Motor neuron (in vitro differentiated cells): ENCODE results near the gene MED17. TPM values are rescaled to one million over a fixed set of nuclear protein-coding genes. Genes with fewer than 3 reads are reported as not detected.

Experiments used
- ATAC-seq, 8 experiments: fragments of 200-7000 bp; cut with Tn5 transposase; replicated peaks in 6 of 8; 2 replicates each; pipeline ENCODE4 v1.8.0; 2021; ENCODE audit warnings: mild to moderate bottlenecking in 8 of 8, moderate library complexity in 8 of 8
- H3K27ac ChIP-seq, 2 donors: fragments of 250-450 bp; sonication (Bioruptor Pico); 2 replicates each; pipeline ENCODE4 v1.9.0; 2021; ENCODE audit warnings: antibody characterized with exemption in 2 of 2, mild to moderate bottlenecking in 2 of 2, moderate library complexity in 1 of 2
- H3K4me1 ChIP-seq, 2 donors: fragments of 250-450 bp; sonication (Bioruptor Pico); replicated peaks in 1 of 2; 2 replicates each; pipeline ENCODE4 v1.6.1; 2021; ENCODE audit warnings: antibody characterized with exemption in 2 of 2, mild to moderate bottlenecking in 2 of 2, moderate library complexity in 1 of 2
- H3K4me3 ChIP-seq, 5 donors: fragments of 250-450 bp; sonication (Bioruptor Pico); 2 replicates each; pipeline ENCODE4 v1.9.0; 2021; ENCODE audit warnings: antibody characterized with exemption in 5 of 5, mild to moderate bottlenecking in 5 of 5, moderate library complexity in 4 of 5
- WGBS, 10 experiments: fragments of 450-650 bp; shearing (Covaris generic); methylation state at CpG; one replicate each; pipeline ENCODE4 v1.0.0; 2022; 5-methylcytosine and 5-hydroxymethylcytosine counted together
- in situ Hi-C, 9 experiments: fragments of 400-800 bp; cut with MboI; loops; one replicate each; pipeline ENCODE4 v1.15.0; 2021; ENCODE audit warnings: low sequenced_read_pairs in 9 of 9, low pct_unique_long_range_greater_than_20kb in 2 of 9; ENCODE audit not compliant: unreplicated experiment in 9 of 9
- total RNA-seq, 8 experiments: library from RNA; unstranded; fragments of 300-600 nt; gene quantifications; 2 replicates each; pipeline versions ENCODE4 v1.2.3 to v1.2.4, GENCODE V29; 2022

Gene MED17
- total RNA-seq, 8 experiments from 2014 or later = 23.2 to 50.6 (median 32.2) TPM

DNA sequence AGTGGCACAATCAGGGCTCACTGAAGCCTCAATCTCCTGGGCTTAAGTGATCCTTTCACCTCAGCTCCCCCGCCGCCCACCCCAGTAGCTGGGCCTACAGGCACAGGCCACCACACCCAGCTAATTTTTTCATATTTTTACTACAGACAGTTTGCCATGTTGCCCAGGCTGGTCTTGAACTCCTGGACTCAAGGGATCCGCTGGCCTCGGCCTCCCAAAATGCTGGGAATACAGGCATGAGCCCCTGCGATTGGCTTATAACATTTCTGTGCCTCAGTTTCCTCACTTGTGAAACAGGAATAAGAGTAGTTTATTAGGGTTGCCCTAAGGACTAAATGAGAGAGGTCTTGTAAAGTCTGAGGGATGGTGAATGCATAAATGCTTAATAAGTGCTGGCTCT, 65.1 kb downstream of the MED17 start:
- H3K27ac ChIP-seq = no peak overlapping the region
- WGBS, 10 experiments = 57 to 100% (median 100%) methylated on average over 1 to 5 of the region's 5 CpGs; no CpG with 5 or more reads in 1 of the 10 experiments
- in situ Hi-C loops = no loop called here
- H3K4me1 ChIP-seq = no peaks in the 10 kb centered on the region
- no peak for ATAC-seq
- H3K4me3 ChIP-seq = no peak overlapping the region

DNA sequence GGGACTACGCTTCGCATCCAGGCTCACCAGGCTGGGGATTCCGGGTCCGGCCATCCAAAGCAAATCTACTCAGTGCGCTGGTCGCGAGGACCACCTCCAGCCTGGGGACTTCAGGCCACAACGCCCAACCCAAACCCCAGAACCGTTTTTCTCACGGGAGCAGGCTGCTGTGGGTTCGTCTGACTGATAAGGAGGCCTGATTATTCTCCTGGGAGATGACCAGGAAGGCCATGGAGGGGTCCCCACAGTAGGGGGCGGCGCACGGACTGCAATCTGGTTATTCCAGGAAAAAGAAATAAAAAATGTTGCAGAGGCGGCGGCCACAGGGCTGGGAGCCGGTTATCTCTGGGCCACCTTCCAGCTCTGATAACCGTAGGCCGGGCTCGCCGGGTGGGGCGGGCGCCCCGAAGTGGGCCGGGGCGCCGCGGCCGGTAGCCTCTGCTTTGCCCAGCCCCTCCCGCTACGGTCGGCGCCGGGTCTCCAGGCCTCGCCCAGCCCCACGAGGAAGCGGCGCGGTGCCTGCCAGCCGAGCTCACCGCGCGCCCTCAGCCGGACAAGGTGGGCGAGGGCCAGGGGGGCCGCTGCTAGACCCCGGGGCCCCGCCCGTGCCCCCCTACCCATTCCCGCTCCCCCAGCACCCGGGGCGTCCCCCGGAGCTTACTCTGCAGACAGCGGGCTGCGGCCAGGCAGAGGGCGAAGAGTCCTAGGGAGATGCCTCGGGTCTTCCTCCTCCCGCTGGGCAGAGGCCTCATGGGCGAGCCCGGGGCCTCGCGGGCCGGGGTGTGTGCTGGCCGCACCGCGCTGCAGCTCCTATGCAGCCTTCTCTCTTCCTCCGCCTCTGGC, 65.9 kb downstream of the MED17 start:
- in situ Hi-C loops = no loop called here
- WGBS, 10 experiments = 27 to 80% (median 66%) methylated on average over 1 to 13 of the region's 67 CpGs; no CpG with 5 or more reads in 3 of the 10 experiments
- Histone ChIP-seq H3K4me3 (peak overlapping the region; percentile 11 to 33 (median 27)), H3K27ac (no peak overlapping the region), H3K4me1 (no peaks in the 10 kb centered on the region)
- ATAC-seq = peak; percentile 78 to 95 (median 87)

DNA sequence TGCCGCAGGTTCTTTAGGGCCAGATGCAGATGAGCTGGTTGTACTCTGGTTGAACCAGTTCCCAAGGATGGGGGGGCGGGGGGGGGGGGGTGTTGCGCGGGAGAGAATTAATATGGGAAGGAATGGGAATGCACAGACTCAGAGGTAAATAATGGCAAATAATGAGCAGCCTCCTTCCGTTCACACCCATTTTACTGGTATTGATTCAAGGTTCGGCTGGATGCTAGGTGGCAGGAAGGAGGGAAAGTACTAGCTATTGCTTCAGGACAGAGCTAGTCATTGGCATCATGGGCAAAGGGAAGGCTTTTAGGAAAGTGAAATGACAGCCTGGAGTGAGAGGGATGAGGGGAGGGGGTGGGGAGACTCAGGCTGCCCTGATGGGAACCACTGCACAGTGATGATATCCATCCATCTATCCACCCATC, 66.5 kb downstream of the MED17 start, which contains the start of gene VSTM5:
VSTM5 (minus strand) TSS at position 25 of the 425 bp plus-strand sequence. CDS start 116 bp downstream, outside the sequence.
- no peak within 1 kb of the TSS for H3K27ac ChIP-seq
- peak in 3 of 8 experiments; percentile 6 to 10 (median 9) for ATAC-seq
- H3K4me3 ChIP-seq = peak within 1 kb of the TSS; percentile 11 to 33 (median 27)
- in situ Hi-C loops = no loop called here
- H3K4me1 ChIP-seq = no peaks in the 10 kb centered on the region
- 85% methylated on average over 2 of the region's 6 CpGs; no CpG with 5 or more reads in 9 of the 10 experiments for WGBS, 10 experiments

DNA sequence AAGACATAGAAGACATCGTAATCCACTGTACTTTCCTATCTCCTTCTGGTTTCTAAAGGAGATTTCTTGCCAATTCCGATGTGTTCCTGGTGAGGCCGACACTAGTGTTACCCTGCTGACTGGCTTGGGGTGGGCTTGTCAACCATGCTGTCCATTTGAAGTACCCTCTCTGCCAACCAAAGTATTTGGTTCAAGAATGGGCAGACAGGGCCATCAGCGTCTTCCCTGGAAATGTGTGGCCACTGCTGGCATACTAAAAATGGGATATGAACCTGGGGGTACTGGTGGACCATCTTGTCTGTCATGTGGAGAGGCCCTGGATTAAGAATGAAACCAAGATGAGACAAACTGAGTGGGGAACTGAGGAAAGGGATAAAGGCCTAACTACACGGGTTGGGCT, 68.2 kb downstream of the MED17 start:
- no peak for ATAC-seq
- Histone ChIP-seq H3K27ac (no peak overlapping the region), H3K4me1 (no peaks in the 10 kb centered on the region), H3K4me3 (no peak overlapping the region)
- WGBS, 10 experiments = 83 to 100% (median 90%) methylated on average over 1 to 5 of the region's 5 CpGs; no CpG with 5 or more reads in 1 of the 10 experiments
- in situ Hi-C loops = no loop called here

- Histone ChIP-seq H3K4me3 (no peak overlapping the region), H3K27ac (no peak overlapping the region), H3K4me1 (no peaks in the 10 kb centered on the region)
- ATAC-seq = peak in 3 of 8 experiments; percentile 52 to 76 (median 73)
- in situ Hi-C loops = no loop called here
- WGBS, 10 experiments = 24 to 90% (median 71%) methylated on average over 1 to 3 of the region's 3 CpGs; no CpG with 5 or more reads in 4 of the 10 experiments
These were observed 73.5 kb downstream of the MED17 start for GRCh38 chr11:93857413-93858120.

- Histone ChIP-seq H3K27ac (no peak overlapping the region), H3K4me1 (no peaks in the 10 kb centered on the region), H3K4me3 (no peak overlapping the region)
- peak in 3 of 8 experiments; percentile 76 to 92 (median 77) for ATAC-seq
- 8 to 76% (median 44%) methylated on average over 2 to 3 of the region's 3 CpGs; no CpG with 5 or more reads in 1 of the 10 experiments for WGBS, 10 experiments
- in situ Hi-C loops = no loop called here
These were observed 74.2 kb downstream of the MED17 start for GRCh38 chr11:93858121-93858775.

- no peak for ATAC-seq
- Histone ChIP-seq H3K27ac (no peak overlapping the region), H3K4me3 (no peak overlapping the region), H3K4me1 (no peaks in the 10 kb centered on the region)
- in situ Hi-C loops = no loop called here
- WGBS, 10 experiments = 43 to 100% (median 51%) methylated on average over 1 to 4 of the region's 4 CpGs; no CpG with 5 or more reads in 3 of the 10 experiments
These were observed 77.7 kb downstream of the MED17 start for GRCh38 chr11:93861808-93862207.

Other genes starting within 250 kb of the MED17 start
- gene SMCO4, start 240.9 kb upstream of the MED17 start, total RNA-seq = 10 to 100 TPM in 2 of 8 experiments, 1 to 10 TPM in 6; 1.1 to 19.2 (median 5.8) TPM
- gene CEP295, start 122.6 kb upstream of the MED17 start, total RNA-seq = 10 to 100 TPM; 11.6 to 26.4 (median 15.7) TPM
- gene TAF1D, start 42.8 kb upstream of the MED17 start, total RNA-seq = 100 to 1,000 TPM in 7 of 8 experiments, 10 to 100 TPM in 1; 96.5 to 273 (median 145) TPM
- gene C11orf54, start 42.6 kb upstream of the MED17 start, total RNA-seq = 10 to 100 TPM; 15.6 to 30.3 (median 21.9) TPM
- 1 to 10 TPM in 4 of 8 experiments, under 1 TPM in 4; 0.59 to 2.0 (median 0.90) TPM for gene VSTM5, start 66.3 kb downstream of the MED17 start, total RNA-seq
- gene HEPHL1, start 237.1 kb downstream of the MED17 start, total RNA-seq = under 1 TPM in 6 of 8 experiments, not detected in 2; under 0.01 to 0.14 (median 0.09) TPM